Liver (tissue), 3 donors: Measurements from ENCODE around the gene TTC3.

Experiments used
- CTCF ChIP-seq: fragments of 150-350 bp; IDR thresholded peaks from 2 replicates; pipeline ENCODE4 v1.5.1; 2017; ENCODE audit warnings: improper control_type of control experiment, low read depth, low read length; ENCODE audit not compliant: missing input control
- JUND ChIP-seq, 2 donors: IDR thresholded peaks; 2 replicates each; pipeline ENCODE4 v1.6.1; 2016; ENCODE audit warnings: antibody characterized with exemption in 2 of 2
- RAD21 ChIP-seq, 2 donors: IDR thresholded peaks; 2 replicates each; pipeline ENCODE4 v1.6.1; 2016; ENCODE audit warnings: antibody characterized with exemption in 2 of 2, mild to moderate bottlenecking in 2 of 2
- REST ChIP-seq: IDR thresholded peaks from 2 replicates; pipeline ENCODE4 v1.6.1; 2016; ENCODE audit warnings: antibody characterized with exemption, mild to moderate bottlenecking
- SP1 ChIP-seq: IDR thresholded peaks from 2 replicates; pipeline ENCODE4 v1.6.1; 2018; ENCODE audit warnings: antibody characterized with exemption, mild to moderate bottlenecking
- YY1 ChIP-seq: IDR thresholded peaks from 2 replicates; pipeline ENCODE4 v1.6.1; 2016; ENCODE audit warnings: antibody characterized with exemption, mild to moderate bottlenecking
- donor health status: healthy.
- donor health status: healthy.

GRCh38 chr21:37249112-37249904, 176.3 kb downstream of the TTC3 start:
- no peak for TF ChIP-seq CTCF
- no peak for TF ChIP-seq RAD21 (IDR thresholded peaks at IDR 0.05)
- TF ChIP-seq YY1: no peak
- TF ChIP-seq SP1: no peak
- no peak for TF ChIP-seq REST
- TF ChIP-seq JUND (IDR thresholded peaks at IDR 0.05): no peak
